Psoas muscle (tissue), 8 donors: ENCODE results near the gene HSD11B2. TPM values are rescaled to one million over a fixed set of nuclear protein-coding genes. Genes with fewer than 3 reads are reported as not detected.

Experiments used
- ATAC-seq, 4 donors: fragments of 200-7000 bp; cut with Tn5 transposase; one replicate each; pipeline ENCODE4 v1.9.1; 2020; ENCODE audit warnings: moderate library complexity in 3 of 4, mild to moderate bottlenecking in 2 of 4
- DNase-seq, 2 donors: peaks; one replicate each; pipeline ENCODE4 v3.0.0-alpha.2; 2020
- H3K27ac ChIP-seq: fragments of 200-600 bp; one replicate; pipeline ENCODE4 v1.8.0; 2022
- H3K27me3 ChIP-seq, 3 donors: fragments of 200-600 bp in 1 of 3; one replicate each; pipeline versions ENCODE4 v1.6.1 to v1.8.0; 2013 to 2022; ENCODE audit warnings: low read length in 2 of 3, mild to moderate bottlenecking in 2 of 3, moderate library complexity in 1 of 3; ENCODE audit not compliant: insufficient read depth in 3 of 3
- H3K36me3 ChIP-seq, 2 donors: fragments of 200-600 bp in 1 of 2; one replicate each; pipeline versions ENCODE4 v1.6.1 to v1.8.0; 2013 to 2022; ENCODE audit warnings: low read depth in 1 of 2, mild to moderate bottlenecking in 1 of 2, moderate library complexity in 1 of 2; ENCODE audit not compliant: insufficient read depth in 1 of 2
- H3K4me1 ChIP-seq: fragments of 200-600 bp; one replicate; pipeline ENCODE4 v1.8.0; 2022
- H3K4me3 ChIP-seq: fragments of 200-600 bp; one replicate; pipeline ENCODE4 v1.8.0; 2022; ENCODE audit warnings: mild to moderate bottlenecking
- H3K9me3 ChIP-seq: fragments of 200-600 bp; one replicate; pipeline ENCODE4 v1.8.0; 2022
- WGBS, 3 donors: extraction: QIAGEN DNeasy Blood & Tissue Kit; methylation state at CpG; one replicate each; pipeline versions ENCODE4 v1.1.6 to v1.1.7; 2013; 5-methylcytosine and 5-hydroxymethylcytosine counted together
- intact Hi-C, 2 donors: fragments of 100-400 bp; cut with DNase I; formaldehyde crosslinking; loops; one replicate each; pipeline versions ENCODE4 v1.11.0 to v1.14.2; 2022
- polyA plus RNA-seq, 3 donors: library from polyadenylated mRNA; stranded (reverse); fragments of 200-250 nt; gene quantifications; one replicate each; pipeline ENCODE4 v1.2.3, GENCODE V29; 2013
- total RNA-seq, 4 donors: library from RNA; stranded (reverse); fragmentation: NEBNext Ultra II Directional in 2 of 4; extraction: Animal tissue kit (Norgen Biotek cat#: 25700) in 2 of 4; gene quantifications; one replicate each; pipeline versions ENCODE4 v1.2.1 to v1.2.4, GENCODE V29; 2021 to 2023
- TF ChIP-seq, protein P1 (sequence below): fragments of 200-600 bp; IDR thresholded peaks from one replicate; pipeline ENCODE4 v1.8.0; 2022; ENCODE audit warnings: antibody characterized with exemption
- donor health status: healthy with polysubstance abuse.
- donor health status: DM: no; HTN: no; CAD: no; lungs with moderate emphysema.
- donor health status: Bipolar disorder and iron deficiency.
- donor health status: healthy.
- donor health status: DM: yes; HTN: yes; CAD: no.
- donor health status: DM: no; HTN: no; CAD: no.
- donor health status: DM: no; HTN: no; CAD: no.
- donor health status: DM: yes; HTN: yes; CAD: no.

The HSD11B2 gene
- total and polyA plus RNA-seq, 7 donors: 0.11 to 0.71 (median 0.27) TPM

DNA sequence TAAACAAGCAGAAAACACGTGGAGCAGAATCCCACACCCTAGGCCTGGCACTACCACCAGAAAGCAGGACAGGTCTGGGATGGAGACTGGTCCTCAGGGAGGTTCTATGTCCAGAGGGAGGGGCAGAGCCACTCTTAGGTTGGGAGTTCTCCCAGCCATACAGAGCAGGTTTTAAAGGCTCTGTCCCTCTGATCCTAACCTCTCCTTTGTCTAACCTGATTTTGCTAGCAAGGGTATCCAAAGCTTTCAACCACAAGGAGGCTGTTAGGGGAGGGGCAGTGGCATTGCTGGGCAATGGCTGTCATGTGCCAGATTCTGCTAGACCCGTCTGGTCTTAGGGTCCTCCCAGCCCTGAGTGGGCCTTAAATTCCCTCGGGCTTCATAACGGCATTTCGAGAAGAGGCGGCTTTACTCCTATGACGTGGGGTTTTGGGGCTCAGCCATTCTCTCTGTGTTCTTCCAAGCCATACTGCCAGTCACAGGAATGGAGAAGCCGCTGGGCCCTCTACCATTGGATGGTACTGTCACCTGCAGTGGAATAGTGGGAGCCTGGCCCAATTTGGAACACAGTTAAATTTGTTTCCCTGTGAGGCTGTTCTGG lies 43.3 kb upstream of the HSD11B2 start:
- Histone ChIP-seq H3K4me3 (no peak overlapping the region), H3K36me3 (no peaks in the 10 kb centered on the region), H3K9me3 (no peaks in the 10 kb centered on the region), H3K4me1 (peaks cover 13% of the 10 kb centered on the region), H3K27me3 (peaks cover 0 to 4% (median 0%) of the 10 kb centered on the region in 3 donors), H3K27ac (no peak overlapping the region)
- TF ChIP-seq, protein P1, sequence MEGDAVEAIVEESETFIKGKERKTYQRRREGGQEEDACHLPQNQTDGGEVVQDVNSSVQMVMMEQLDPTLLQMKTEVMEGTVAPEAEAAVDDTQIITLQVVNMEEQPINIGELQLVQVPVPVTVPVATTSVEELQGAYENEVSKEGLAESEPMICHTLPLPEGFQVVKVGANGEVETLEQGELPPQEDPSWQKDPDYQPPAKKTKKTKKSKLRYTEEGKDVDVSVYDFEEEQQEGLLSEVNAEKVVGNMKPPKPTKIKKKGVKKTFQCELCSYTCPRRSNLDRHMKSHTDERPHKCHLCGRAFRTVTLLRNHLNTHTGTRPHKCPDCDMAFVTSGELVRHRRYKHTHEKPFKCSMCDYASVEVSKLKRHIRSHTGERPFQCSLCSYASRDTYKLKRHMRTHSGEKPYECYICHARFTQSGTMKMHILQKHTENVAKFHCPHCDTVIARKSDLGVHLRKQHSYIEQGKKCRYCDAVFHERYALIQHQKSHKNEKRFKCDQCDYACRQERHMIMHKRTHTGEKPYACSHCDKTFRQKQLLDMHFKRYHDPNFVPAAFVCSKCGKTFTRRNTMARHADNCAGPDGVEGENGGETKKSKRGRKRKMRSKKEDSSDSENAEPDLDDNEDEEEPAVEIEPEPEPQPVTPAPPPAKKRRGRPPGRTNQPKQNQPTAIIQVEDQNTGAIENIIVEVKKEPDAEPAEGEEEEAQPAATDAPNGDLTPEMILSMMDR: no peak
- WGBS, 3 donors: 87 to 91% (median 89%) methylated on average over 8 of the region's 8 CpGs
- intact Hi-C loops: no loop called here
- no peak for ATAC-seq
- no peak for DNase-seq

DNA sequence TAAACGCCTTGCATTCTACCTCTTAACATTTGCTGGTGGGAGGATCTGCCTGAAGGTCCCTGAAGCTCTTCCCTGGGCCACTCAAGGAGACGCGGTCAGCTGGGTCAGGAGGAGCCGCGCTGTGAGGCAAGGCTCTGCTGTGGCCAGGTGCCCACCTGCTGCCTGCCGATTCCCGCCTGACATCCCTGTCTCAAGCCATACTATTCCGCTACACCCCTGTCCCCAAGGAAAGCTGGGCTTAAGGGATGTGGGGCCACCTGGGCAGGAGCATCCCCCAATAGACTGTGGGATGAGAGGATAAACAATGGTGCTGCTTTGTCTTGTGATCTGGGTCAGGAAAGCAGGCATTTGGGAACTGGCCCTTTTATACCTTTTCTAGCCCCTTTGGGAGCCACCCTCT lies 42.7 kb upstream of the HSD11B2 start:
- Histone ChIP-seq H3K4me3 (no peak overlapping the region), H3K27me3 (peaks cover 0 to 4% (median 0%) of the 10 kb centered on the region in 3 donors), H3K4me1 (peaks cover 18% of the 10 kb centered on the region), H3K9me3 (no peaks in the 10 kb centered on the region), H3K27ac (no peak overlapping the region), H3K36me3 (no peaks in the 10 kb centered on the region)
- TF ChIP-seq, protein P1: no peak
- intact Hi-C loops: no loop called here
- DNase-seq (no peak), ATAC-seq (no peak)
- 90 to 92% (median 90%) methylated on average over 8 of the region's 8 CpGs for WGBS, 3 donors

DNA sequence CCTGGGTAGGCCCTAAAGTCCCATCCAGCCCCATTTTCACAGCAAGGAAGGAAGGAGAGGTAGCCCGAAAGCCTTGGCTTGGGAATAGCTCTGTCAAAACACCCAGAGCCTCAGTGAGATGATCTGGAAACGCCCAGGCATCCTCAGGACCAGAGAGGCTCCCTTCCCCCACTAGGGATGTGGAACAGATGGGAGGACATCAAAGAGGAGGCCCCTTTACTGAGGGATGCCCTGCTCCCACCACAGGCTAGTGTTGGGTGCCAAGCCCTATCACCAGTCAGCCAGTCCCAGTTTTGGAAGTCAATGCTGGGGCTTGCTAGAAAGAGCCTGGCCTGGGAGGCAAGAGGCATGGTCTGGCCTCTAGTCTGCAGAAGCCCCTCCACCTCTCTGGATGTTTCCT lies 42.3 kb upstream of the HSD11B2 start:
- Histone ChIP-seq H3K9me3 (no peaks in the 10 kb centered on the region), H3K4me3 (no peak overlapping the region), H3K36me3 (no peaks in the 10 kb centered on the region), H3K4me1 (peaks cover 22% of the 10 kb centered on the region), H3K27me3 (peaks cover 0 to 4% (median 0%) of the 10 kb centered on the region in 3 donors), H3K27ac (no peak overlapping the region)
- 90 to 97% (median 92%) methylated on average over 2 of the region's 2 CpGs for WGBS, 3 donors
- DNase-seq: no peak
- ATAC-seq: no peak
- TF ChIP-seq, protein P1: no peak
- intact Hi-C loops: no loop called here

DNA sequence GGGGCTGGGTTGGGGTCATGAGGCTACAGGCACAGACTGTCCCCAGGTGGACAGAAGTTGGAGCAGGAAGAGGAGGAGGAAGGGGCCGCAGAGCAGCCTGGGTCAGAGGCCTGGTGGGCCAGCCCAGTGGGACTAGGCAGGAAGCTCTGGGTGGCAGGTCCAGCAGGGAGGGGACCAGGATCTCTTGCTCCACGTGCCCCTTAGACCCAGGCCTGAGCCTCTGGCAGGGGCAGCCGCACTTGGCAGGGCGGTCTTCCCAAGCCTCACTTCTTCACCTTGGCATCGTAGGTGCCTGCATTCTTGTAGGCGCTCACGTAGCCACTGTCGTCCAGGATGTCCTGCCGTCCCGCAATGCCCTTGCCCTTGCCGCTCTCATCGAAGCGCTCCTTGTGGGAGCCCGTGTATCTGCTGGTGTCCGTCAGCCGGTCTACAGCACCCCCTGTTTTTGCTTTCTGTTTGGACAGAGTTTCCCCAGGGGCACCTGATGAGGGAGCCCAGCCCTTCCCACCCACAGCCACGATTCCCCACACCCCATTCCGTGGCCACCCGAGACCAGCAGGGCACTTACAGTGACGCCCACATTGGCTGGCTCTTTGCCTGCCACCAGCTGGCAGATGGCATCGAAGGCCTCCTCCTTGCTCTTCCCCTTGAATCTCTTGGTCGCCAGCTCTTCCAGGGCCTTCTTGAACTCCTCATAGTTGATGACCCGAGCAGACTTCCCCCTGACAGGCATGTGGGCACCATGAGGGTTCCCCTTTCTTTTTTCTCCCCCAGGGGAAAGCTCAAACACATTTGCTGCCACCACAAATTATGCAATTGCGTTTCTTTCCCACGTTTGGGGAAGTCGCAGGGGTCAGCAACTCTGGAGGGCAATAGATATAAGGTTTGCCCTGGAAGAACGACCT lies 40.8 kb upstream of the HSD11B2 start:
- intact Hi-C loops: no loop called here
- peaks cover 26% of the 10 kb centered on the region for H3K4me1 ChIP-seq
- no peak overlapping the region for H3K4me3 ChIP-seq

More for the DNA sequence above, 40.8 kb upstream of the HSD11B2 start:
- Histone ChIP-seq H3K27ac (peak overlapping the region; percentile 65), H3K9me3 (no peaks in the 10 kb centered on the region), H3K27me3 (peaks cover 0 to 5% (median 4%) of the 10 kb centered on the region in 3 donors), H3K36me3 (no peaks in the 10 kb centered on the region)
- peak; percentile 37 to 64 for DNase-seq
- TF ChIP-seq, protein P1: no peak
- 55 to 66% (median 65%) methylated on average over 27 of the region's 27 CpGs for WGBS, 3 donors
- ATAC-seq: no peak
